NCI-H774 (cell line): ENCODE measurements around the gene RNF141.

Experiments
- DNase-seq: peaks from one replicate; lab custom pipeline; 2025; lab: John Stamatoyannopoulos, UW

Gene RNF141

GRCh38 chr11:10480760-10481159 is 60.2 kb downstream of the RNF141 start:
- no peak for DNase-seq

- no peak for DNase-seq
Observed at GRCh38 chr11:10480026-10480425, 61.0 kb downstream of the RNF141 start.

GRCh38 chr11:10478574-10479550 is 62.1 kb downstream of the RNF141 start:
- DNase-seq, result no peak

GRCh38 chr11:10478066-10478465 is 62.9 kb downstream of the RNF141 start:
- DNase-seq, result no peak

DNA sequence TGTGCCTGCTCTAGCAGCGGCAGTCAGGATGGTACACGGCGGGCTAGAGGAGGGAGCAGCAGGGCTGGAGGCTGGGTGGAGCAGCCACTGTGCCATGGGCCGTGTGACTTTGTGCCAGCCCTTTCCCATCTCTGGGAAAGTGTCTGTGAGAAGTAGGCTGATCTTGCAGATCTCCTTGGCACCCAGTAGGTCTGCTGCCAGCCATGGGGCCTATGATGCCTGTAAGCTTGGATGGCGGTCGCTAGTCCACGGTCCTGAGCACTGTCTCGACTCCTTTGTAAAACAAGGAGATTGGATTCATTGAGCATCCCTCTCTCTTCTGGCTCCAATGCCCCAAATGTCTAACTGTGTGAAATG is 63.3 kb downstream of the RNF141 start:
- no peak for DNase-seq

DNA sequence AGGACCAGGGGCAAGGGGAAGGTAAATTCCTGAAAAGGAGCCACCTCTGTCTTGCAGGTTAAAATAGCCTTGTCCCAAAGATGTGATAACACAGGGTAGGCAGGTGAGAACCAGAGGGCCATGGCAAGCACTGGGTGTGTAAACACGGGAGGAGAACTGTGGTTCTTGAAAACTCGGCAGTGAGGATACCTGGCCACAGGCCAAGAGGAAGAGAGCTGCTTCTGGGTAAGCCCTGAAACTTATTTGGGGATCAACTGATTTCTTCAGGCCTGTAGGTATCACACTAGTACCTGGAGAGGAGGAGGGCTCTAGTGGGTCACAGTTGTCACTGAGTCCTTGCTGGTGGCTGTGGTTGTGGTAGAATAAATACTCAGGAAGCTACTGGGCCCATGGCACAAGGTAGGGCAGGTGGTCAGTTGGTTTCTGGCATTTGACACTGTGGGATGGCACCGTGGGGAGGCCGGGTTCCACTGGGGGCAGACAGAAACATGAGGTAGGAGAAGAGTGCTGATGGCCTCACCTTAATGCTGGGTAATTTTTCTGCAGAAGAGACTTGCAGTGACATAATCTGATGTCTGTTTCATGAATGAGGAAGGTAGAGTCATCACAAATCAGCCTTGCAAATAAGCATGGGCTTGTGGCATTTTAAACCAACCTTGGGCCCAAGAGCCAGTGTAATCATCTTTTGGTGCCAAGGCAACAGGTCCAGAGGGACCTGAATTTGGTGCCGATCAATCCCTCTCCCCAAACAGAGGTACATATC is 63.9 kb downstream of the RNF141 start:
- DNase-seq, result no peak

DNA sequence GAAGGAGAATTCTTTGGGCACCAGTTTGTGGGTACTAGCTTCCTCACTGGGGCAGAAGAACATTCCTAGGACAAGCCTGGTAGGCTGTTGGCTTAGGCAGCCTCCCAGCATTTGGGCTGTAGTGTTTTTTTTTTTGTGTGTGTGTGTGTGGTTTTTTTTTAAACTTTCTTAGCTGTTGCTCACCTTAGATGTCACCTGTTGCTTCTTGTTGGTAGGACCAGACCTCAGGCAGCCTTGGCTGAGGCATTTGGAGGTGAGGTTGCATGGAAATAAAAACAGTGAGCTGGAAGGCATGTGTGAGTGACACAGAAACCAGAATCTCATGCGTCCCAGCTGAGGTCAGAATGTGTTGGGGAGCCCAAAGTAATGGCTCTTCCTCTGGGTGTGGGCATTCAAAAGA is 64.6 kb downstream of the RNF141 start:
- DNase-seq, result no peak

DNA sequence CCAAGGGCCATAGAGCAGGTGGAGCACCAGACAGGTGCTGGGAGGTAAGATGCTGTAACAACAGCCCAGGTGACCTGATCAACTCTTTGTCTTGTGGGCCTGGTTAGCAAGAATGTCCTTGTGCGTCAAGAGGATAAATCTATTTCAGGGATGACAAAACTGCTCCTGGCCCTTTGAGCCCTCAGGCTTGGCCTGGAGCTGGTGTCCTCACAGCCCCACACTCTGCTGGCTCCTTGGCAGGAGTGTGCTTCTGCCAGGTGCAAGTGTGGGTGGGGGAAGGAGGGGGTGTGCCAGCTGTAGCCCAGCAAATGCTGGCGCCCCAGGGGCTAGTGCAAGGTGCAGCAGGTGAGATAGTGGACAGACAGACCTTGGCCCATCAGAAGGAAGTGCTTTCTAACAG is 66.4 kb downstream of the RNF141 start:
- no peak for DNase-seq

DNA sequence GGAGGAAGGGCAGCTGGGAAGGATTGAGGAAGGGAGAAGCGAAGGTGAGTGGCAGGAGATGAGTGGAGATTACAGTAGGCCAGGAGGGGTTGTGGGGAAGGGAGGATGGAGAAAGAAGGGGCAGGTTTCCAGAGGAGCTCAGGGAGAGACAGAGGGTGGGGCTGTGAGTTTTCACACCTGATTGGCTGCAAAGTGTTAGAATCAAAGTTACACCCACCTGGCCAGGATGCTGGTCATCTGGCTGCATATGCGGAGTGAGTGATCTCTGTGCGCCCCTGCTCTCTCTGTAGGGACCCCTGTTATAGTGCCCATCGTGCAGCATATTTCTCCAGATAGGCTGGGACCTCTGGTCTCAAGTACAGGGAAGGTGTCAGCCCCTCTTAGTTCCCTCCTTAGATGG is 67.6 kb downstream of the RNF141 start:
- DNase-seq, result no peak

- DNase-seq, result no peak
Observed at GRCh38 chr11:10462746-10463300, 78.2 kb downstream of the RNF141 start.
